Measurements from ENCODE around the gene TEX38. TPM values are rescaled to one million over a fixed set of nuclear protein-coding genes. Genes with fewer than 3 reads are reported as not detected.
A peak's percentile ranks its signal among the peaks of the same experiment; 100 is the strongest.

The TEX38 gene
- total RNA-seq, 3 donors from 2014 or later (not counting 1 experiment from before 2014, with no cell fraction given), result 0.26 to 0.75 TPM; not detected in 1

- WGBS (ENCODE audit: insufficient coverage), result 86% methylated on average over 8 of the region's 8 CpGs
- intact Hi-C loops (cut with micrococcal nuclease), result no loop called here
- Histone ChIP-seq H3K27ac (ENCODE audit: low read length) (no peak overlapping the region), H3K4me1 (ENCODE audit: control insufficient read depth, insufficient read depth, low read length) (peaks cover 11% of the 10 kb centered on the region), H3K36me3 (ENCODE audit: control insufficient read depth, insufficient read depth, low read length) (peaks cover 11% of the 10 kb centered on the region), H3K9me3 (ENCODE audit: control insufficient read depth, insufficient read depth, low read length) (no peaks in the 10 kb centered on the region), H3K4me3 (ENCODE audit: low read length) (no peak overlapping the region), H3K27me3 (ENCODE audit: control insufficient read depth, insufficient read depth, low read length) (no peaks in the 10 kb centered on the region)
- no peak for TF ChIP-seq CTCF (IDR thresholded peaks at IDR 0.05)
- no peak for ATAC-seq
- Mint-ChIP-seq H3K9me3 (no peaks in the 10 kb centered on the region), H3K4me3 (no peak overlapping the region), H3K4me1 (peaks cover 18% of the 10 kb centered on the region in 2 donors), H3K27me3 (ENCODE audit: low read depth in 2 of 2) (no peaks in the 10 kb centered on the region), H3K36me3 (no peaks in the 10 kb centered on the region), H3K27ac (no peak overlapping the region)
- DNase-seq, result no peak
Observed at GRCh38 chr1:46672696-46673095, 1.0 kb downstream of the TEX38 start.

GRCh38 chr1:46673749-46674182 is 2.1 kb downstream of the TEX38 start:
- no peaks in the 10 kb centered on the region for H3K27me3 Mint-ChIP-seq (ENCODE audit: low read depth in 2 of 2)
- peaks cover 10% of the 10 kb centered on the region for H3K36me3 Mint-ChIP-seq
- no peaks in the 10 kb centered on the region for H3K9me3 ChIP-seq (ENCODE audit: control insufficient read depth, insufficient read depth, low read length)
- no peaks in the 10 kb centered on the region for H3K27me3 ChIP-seq (ENCODE audit: control insufficient read depth, insufficient read depth, low read length)
- H3K9me3 Mint-ChIP-seq, result no peaks in the 10 kb centered on the region
- H3K4me3 ChIP-seq (ENCODE audit: low read length), result no peak overlapping the region
- no peak for DNase-seq
- no peak for ATAC-seq
- H3K27ac Mint-ChIP-seq, result no peak overlapping the region
- intact Hi-C loops (cut with micrococcal nuclease), result no loop called here
- WGBS (ENCODE audit: insufficient coverage), result 84% methylated on average over 3 of the region's 4 CpGs
- no peak overlapping the region for H3K27ac ChIP-seq (ENCODE audit: low read length)
- TF ChIP-seq CTCF (IDR thresholded peaks at IDR 0.05), result no peak
- peaks cover 18% of the 10 kb centered on the region in 2 donors for H3K4me1 Mint-ChIP-seq
- no peak overlapping the region for H3K4me3 Mint-ChIP-seq
- H3K4me1 ChIP-seq (ENCODE audit: control insufficient read depth, insufficient read depth, low read length), result peaks cover 4% of the 10 kb centered on the region
- H3K36me3 ChIP-seq (ENCODE audit: control insufficient read depth, insufficient read depth, low read length), result peaks cover 19% of the 10 kb centered on the region

- Histone ChIP-seq H3K27ac (ENCODE audit: low read length) (peak overlapping the region; percentile 70), H3K27me3 (ENCODE audit: control insufficient read depth, insufficient read depth, low read length) (no peaks in the 10 kb centered on the region), H3K9me3 (ENCODE audit: control insufficient read depth, insufficient read depth, low read length) (no peaks in the 10 kb centered on the region), H3K4me3 (ENCODE audit: low read length) (no peak overlapping the region), H3K4me1 (ENCODE audit: control insufficient read depth, insufficient read depth, low read length) (peaks cover 4% of the 10 kb centered on the region), H3K36me3 (ENCODE audit: control insufficient read depth, insufficient read depth, low read length) (peaks cover 34% of the 10 kb centered on the region)
- H3K4me1 Mint-ChIP-seq, result peaks cover 18% of the 10 kb centered on the region in 2 donors
- no peak for TF ChIP-seq CTCF (IDR thresholded peaks at IDR 0.05)
- no peaks in the 10 kb centered on the region for H3K27me3 Mint-ChIP-seq (ENCODE audit: low read depth in 2 of 2)
- peak overlapping the region; percentile 59 for H3K4me3 Mint-ChIP-seq
- peaks cover 23% of the 10 kb centered on the region for H3K36me3 Mint-ChIP-seq
- H3K27ac Mint-ChIP-seq, result peak overlapping the region; percentile 89 to 90
- DNase-seq (peak in 1 of 2 donors; percentile 57), ATAC-seq (peak; percentile 59 to 90 (median 71))
- no peaks in the 10 kb centered on the region for H3K9me3 Mint-ChIP-seq
- intact Hi-C loops (cut with micrococcal nuclease), result no loop called here
- WGBS (ENCODE audit: insufficient coverage), result no CpG with 5 or more reads among the region's 1 CpG
Observed at GRCh38 chr1:46675549-46676314, 4.1 kb downstream of the TEX38 start.

Data from natural killer cell (primary cell).